NCI-H2107 treated with DMSO at 0.1 percent for 48 hours (cell line): Measurements from ENCODE around the gene VPS51.
"Not testable (repeated sequence)": the region's sequence is repeated elsewhere in the genome, so short reads cannot be mapped to it uniquely, and the experiment has no call there.

Experiments used
- DNase-seq: peaks from one replicate; lab custom pipeline; 2025; ENCODE audit not compliant: unreplicated experiment; lab: John Stamatoyannopoulos, UW

VPS51 gene

DNA sequence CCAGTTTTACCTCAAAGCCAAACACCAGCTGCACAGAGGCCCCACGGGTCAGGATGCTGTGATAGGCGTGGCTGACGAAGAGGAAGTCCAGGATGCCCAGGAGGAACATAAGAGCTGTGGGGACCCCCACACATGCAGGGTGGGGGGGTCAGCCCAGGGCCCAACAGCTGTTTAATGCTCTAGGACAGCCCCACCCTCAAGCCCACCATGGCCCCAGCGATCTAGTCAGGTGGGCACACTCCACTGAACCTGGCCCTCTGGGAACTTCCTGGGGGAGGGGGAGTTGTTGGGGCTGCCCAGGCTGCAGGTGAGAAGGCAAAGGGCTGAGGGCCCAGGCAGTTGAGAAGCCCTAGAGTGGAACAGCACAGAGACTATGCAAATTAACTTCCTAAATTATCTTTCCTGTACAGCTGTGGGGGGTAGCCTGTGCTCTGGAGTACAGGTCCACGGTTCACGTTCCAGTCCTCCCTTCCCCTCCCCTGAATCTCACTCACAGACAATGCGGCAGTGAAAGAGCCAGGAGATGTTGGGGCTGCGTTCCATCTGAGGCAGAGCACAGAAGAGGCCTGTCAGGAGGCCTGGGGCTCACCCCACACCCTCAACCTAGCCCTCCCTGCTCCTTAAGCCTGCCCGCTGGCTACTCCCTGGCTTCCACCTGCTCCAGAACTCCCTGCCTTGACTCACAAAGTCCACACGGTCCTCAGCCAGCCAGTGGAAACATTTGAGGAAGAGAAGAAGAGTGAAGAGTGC is 36.4 kb downstream of the VPS51 start:
- no peak for DNase-seq

DNA sequence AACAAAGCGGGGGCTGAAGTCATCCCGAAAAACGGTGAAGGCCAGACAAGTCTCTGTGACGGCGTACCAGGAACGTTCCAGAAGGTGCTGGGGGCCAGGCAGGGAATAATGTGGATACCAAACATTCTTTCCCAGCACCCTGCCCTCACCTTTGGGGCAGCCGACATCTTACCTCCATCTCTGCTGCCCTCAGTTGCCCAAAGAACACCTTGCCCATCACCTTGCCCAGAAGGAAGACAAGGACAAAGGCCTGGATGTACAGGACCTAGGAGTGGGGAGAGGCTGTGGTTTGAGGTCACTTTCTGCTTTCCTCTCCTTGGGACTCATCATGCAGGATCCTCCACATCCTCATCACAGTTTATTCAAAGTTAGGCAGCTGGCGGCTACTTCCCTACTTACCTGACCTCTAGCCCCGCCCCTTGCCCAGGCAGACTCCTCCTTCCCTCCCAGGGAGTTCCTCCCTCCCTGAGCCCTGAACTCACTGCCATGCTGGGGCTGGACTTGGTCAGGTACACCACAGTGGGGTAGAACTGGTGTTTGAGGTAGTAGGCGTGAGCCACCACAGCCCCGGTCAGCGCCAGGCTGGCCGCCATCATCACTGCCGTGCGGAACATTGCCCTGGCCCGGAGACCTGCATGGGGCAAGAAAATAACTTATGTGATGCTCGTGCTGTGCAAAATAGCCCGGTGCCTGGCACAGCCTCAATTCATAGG is 37.1 kb downstream of the VPS51 start:
- DNase-seq, result peak; percentile 14

DNA sequence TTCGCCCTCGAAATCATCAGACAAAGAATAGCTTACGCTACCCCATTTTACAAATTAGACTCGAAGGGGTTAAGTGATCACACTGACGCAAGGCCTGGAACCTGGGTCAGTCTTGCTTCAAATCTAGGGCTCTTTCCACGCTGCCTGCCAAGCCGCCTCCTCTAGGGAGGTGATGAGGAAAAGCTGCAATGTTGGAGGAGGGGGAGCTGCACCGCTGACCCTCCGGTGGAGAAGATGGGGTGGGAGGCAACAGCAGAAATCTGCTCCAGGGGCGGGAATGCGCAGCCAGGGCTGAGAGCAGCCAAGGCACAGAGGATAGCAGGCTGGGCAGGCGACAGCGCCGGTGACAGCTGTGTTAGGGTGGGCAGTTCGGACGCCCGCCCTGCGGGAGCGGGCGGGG is 37.7 kb downstream of the VPS51 start:
- no peak for DNase-seq

DNA sequence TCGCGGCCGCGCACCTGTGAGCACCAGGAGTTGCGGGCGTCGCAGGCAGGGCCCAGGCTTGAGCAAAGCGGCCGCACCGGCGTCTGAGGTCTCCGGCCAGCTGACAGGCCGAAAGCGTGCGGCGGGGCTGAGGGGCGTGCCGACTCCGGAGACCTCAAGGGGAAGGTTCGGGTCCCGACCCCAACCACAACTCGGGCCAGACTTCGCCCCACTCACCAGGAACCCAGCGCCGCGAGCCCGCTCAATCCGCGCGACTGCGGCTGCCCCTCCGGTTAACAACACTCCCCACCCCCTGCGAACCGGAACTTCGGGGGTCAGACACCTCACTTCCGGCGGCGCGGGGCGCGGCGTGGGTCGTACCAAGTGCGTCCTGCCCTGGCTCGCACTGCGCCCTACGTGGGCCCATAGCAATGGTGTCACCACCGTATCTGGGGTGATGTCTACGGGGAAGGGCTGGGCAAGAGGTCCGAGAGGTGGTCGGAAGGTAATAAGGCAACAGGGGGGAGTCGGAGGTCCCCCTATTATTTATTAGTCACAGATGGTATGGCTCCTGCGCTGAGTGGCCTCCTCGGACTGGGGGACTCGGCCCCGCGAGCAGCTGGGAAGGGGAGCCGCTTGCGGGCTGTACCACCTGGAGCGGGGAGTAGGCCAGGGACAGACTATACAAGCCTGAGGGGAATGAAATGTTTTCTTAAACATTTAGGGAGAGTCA is 38.4 kb downstream of the VPS51 start, which contains the start of gene SYVN1:
TSS of gene SYVN1 (minus strand) at position 280 of the 712 bp plus-strand sequence. CDS start 918 bp downstream, outside the sequence.
- DNase-seq, result peak; percentile 88

DNA sequence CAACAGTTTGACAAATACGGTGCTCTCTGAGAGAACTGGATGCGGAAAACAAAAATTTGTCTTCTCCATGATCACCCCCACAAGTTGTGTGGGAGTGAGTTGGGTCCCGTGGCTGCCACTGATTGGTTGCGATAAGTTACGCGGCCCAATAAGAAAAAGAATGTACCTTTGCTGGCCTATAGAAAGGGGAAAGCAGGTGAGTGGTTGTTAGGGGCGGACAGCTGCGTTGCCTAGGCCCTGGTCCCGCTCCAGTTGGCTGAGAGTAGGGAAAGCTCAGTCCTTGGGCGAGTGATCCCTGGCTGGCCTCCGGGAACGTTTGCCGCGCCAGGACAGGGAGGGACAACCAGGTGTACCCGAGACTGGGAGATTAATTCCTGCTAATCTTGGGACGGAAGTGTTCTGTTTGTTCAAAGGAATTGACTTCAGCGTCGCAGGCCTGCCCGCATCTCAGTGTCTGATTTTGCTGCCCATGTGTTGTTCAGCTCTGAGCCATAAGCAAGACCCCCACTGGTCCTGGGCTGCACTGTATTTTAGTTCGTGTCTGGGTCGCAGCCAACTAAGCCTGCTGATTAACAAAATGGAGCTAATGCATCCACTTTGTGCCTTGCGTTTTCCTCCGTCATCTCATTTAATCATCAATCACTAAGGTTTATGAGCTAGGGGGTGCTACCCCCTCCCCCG is 39.1 kb downstream of the VPS51 start:
- DNase-seq, result peak; percentile 98

DNA sequence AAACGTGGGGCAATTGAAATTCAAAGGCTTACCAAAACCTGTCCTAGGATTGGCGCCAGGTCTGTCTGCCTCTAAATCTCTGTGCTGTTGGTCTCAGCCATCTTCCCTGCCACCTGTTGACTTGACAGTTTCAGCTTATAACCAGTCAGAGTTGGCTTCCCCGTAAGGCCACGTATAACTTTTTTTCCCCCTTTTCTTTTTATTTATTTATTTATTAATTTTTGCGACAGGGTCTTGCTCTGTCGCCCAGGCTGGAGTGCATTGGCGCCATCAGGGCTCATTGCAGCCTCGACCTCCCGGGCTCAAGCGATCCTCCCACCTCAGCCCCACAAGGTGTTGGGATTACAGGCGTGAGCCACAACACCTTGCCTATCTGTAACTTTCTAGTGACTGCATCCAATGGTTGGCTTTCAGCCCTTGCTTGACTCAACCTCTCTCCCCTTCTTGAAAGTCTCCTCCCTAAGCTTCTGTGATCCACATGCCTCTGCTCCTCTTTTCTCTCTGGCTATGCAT is 39.7 kb downstream of the VPS51 start:
- DNase-seq, result no peak

DNA sequence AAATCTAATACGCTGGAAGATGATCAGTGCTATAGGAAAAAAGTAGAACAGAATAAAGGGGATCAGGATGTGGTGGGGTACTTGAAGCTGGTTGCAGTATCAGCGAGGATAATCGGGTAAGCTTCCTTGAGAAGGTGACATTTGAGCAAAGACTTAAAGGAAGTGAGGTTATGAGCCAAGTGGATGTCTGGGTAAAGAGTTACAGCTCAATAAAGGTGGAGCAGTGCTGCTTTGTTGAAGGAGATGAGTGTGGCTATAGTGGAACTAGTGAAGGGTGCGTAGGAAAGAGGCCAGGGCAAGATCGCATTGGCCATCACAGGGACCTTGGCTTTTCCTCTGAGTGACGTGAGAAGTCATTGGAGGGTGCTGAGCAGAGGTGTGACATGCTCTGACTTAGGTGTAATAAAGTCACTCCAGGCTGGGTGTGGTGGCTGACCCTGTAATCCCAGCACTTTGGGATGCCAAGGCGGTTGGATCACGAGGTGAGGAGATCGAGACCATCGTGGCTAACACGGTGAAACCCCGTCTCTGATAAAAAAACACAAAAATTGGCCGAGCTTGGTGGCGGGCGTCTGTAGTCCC is 40.6 kb downstream of the VPS51 start:
- no peak for DNase-seq

DNA sequence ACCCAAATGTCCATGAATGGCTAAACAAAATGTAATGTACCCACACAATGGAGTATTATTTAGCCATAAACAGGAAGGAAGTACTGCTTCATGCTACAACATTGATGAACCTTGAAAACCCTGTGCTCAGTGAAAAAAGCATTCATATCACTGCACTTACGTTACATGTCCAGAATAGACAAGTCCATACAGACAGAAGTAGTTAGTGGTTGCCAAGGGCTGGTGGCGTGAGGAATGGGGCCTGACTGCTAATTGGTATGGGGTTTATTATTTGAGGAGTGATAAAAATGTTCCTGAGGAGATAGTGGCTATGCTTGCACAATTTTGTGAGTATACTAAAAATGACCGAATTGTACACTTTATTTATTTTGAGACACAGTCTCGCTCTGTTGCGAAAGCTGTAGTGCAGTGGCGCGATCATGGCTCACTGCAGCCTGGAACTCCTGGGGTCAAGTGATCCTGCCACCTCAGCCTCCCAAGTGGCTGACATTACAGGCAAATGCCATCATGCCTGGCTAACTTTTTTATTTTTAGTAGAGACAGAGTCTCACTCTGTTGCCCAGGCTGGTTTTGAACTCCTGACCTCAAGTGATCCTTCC is 46.0 kb downstream of the VPS51 start:
- DNase-seq, result no peak

DNA sequence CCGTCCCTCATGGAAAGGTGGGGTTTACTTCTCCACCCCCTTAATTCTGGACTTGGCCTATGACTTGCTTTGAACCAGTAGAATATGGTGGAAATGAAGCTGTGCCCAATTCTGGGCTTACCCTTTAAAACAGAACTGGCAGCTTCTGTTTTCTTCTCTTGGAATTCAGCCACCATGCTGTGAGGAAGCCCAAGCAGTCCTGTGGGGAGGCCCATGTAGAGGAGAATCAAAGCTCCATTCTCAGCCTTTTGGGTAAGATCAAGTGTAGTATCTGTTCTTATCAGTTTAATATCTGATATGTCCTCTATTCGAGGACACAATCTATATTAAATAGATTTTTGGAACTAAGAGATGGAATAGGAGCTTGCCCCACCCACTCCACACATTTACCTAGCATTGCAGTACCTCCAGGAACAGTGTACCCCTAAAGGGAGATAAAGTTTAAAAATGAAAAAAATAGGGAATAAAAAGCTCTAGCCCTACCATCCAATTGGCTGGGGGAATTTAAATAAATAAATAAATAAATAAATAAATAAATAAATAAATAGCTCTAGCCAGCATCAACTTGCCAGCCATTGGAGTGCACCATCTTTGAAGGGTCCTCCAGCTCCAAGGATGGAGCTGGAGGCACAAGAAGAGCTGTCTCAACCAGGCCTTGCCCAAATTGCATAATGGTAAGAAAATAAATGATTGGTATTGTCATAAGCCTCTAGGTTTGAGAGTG is 51.5 kb downstream of the VPS51 start:
- no peak for DNase-seq

DNA sequence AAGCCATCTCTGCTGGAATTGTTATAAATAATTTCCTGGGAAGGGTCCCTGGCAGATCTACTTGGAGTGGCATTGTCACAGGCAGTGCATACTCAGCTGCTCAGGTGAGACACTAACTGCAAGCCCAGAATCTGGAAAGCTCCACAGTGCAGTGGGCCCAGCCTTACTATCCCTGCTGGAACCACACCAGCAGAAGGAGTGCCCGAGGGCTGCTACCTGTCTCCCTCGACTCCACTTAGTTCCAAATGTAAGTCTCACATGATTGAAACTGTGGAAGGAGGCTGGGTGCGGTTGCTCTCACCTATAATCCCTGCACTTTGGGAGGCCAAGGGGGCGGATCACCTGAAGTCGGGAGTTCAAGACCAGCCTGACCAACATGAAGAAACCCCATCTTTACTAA is 52.6 kb downstream of the VPS51 start:
- no peak for DNase-seq

DNA sequence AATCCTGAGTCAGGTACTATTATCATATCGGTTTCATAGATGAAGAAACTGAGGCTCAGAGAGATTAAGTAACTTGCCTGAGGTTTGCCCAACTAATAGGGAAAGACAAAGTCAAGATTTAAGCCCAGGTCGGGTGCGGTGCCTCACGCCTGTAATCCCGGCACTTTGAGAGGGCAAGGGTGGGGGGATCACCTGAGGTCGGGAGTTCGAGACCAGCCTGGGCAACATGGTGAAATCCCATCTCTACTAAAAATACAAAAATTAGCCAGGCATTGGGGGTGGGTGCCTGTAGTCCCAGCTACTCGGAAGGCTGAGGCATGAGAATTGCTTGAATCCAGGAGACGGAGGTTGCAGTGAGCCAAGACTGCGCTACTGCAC is 54.1 kb downstream of the VPS51 start:
- DNase-seq, result not testable (repeated sequence)

DNA sequence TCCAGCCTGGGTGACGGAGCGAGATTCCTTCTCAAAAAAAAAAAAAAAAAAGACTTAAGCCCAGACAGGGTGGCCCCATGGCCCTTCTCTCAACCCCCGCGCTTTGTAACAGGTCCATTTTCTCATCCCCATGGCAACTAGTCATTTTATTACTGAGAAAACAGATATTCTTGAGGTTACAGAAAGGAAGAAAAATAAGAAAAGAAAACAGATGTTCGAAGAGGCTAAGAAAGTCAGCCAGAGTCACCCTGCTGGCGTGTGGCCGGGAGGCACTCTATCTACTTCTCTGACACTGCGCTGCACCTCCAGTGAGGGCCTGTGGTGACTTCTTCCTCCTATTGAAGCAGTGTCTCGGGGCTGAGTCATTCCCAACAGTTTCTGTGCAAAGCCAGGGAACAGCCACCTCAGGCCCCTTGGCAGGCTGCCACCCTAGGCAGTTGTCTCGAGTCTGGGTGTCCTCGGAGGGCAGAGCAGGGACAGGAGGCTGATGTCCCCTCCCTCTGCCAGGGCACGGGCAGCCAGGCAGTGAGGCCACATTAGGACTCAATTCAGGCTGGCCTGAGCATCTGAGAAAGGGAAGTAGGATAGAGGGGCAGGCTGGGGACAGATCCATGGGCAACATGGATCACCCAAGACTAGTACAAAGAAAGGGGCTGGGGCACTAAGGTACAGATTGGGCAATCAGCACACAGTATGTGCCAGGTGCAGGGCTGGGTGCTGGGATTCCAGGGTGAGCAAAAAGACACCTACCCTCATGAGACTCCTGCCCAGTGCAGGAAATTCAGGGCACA is 54.7 kb downstream of the VPS51 start:
- peak; percentile 66 for DNase-seq

DNA sequence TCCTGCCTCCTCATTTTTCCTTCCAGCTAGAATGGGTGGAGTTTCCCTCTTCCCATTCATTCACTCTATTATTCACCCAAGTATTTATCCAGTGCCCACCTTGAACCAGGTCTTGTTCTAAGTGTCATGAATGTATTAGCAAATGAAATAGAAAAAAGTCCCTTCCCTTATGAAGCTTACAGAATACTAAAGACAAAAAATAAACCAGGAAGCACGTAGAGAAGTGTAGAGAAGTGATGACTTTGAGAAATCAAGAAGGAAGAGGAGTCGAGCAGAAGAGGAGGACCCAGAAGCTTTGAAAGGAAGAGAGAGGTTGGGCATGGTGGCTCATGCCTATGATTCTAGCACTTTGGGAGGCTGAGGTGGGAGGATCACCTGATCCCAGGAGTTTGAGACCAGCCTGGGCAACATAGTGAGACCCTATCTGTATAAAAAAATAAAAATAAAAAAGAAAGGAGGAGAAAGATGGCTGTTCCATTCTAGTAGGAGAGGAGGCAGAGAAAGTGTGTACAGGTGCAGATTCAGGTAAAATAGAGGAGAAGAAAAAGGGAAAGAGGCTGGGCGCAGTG is 55.4 kb downstream of the VPS51 start:
- no peak for DNase-seq

DNA sequence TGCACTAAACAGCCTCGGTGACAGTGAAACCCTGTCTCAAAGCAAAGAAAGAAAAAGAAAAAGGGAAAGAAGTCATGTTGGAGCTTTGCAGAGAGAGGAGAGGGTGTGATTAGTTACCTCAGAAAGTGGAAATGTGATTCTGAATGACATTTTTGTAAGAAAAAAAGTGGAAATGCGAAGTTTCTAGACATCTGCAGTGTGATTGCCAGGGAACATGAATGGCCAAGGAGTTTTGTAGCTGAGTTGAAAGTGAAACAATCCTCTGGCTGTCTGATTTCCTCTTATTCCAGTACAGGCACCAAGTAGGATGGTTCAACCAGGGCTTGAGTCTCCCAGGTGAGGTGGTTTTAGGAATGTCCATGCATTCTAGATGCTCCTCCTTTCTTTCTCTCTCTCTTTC is 56.1 kb downstream of the VPS51 start:
- DNase-seq, result no peak

DNA sequence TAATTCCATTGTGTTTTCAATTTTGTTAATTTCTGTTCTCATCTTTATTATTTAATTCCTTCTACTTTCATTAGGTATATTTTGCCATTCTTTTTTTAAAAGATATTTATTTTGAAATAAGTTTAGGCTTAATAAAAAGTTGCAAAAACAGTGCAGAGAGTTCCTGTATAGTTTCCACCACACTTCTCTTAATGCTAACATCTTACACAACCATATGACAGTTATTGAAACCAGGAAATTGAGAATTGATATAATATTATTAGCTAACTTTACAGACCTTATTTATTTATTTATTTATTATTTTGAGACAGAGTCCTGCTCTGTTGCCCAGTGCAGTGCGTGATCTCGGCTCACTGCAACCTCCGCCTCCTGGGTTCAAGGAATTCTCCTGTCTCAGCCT is 60.2 kb downstream of the VPS51 start:
- DNase-seq, result no peak

DNA sequence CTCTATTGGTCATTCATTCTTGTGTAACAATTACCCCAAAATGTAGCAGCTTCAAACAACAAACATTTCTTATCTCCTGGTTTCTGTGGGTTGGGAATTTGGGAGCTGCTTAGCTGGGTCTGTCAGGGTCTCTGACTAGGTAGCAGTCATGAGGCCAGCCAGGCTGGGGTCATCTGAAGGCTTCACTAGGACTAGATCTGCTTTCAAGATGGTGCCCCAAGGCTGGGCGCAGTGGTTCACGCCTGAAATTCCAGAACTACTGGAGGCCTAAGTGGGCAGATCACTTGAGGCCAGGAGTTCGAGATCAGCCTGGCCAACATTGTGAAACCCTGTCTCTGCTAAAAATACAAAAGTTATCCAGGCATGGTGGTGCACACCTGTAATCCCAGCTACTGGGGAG is 60.9 kb downstream of the VPS51 start:
- DNase-seq, result no peak

DNA sequence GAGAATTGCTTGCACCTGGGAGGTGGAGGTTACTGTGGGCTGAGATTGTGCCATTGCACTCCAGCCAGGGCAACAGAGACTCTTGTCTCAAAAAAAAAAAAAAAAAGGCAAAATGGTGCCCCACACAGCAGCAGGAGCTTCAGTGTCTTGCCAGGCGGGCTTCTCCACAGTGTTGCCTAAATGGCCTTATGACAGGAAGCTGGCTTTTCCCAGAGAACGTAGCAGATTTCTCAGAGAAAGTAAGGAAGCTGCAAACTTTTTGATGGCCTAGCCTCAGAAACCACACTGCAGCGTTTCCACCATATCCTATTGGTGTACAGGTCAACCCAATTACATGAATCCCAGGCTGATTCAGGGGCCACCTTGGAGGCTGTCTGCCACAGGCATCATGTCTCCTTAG is 61.3 kb downstream of the VPS51 start:
- no peak for DNase-seq

DNA sequence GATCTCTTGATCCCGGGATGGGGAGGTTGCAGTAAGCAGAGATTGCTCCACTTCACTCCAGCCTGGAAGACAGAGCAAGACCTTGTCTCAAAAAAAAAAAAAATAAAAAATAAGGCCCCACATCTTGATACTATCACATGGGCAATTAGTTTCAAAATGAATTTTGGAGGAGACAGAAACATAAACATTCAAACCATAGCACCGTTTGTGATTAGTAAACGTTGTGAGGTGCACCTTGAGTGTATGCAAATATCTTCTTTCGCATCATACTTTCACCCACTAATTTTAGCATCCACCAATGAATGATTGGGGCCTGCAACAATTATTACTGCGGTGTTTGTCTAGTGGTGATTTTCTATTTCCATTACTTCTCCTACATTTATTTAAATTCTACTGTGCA is 63.0 kb downstream of the VPS51 start:
- no peak for DNase-seq

DNA sequence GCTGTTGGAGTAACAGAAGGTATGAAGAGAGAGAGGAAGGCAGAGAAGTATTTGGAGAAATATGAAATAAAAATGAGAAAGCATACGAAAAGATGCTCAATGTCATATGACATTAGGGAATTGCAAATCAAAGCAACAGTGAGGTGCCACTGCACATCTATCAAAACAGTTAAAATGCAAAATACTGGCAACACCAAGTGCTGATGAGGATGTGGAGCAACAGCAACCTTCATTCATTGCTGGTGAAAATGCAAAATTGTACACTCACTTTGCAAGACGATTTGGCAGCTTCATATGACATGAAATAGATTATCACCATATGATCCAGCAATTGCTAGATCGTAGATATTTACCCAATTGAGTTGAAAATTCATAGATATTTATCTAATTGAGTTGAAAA is 64.6 kb downstream of the VPS51 start:
- DNase-seq, result no peak
